Pancreas (tissue), 10 donors: ENCODE measurements around the gene ADAMTS2. TPM values are rescaled to one million over a fixed set of nuclear protein-coding genes. Genes with fewer than 3 reads are reported as not detected.
A peak's percentile ranks its signal among the peaks of the same experiment; 100 is the strongest.

ENCODE experiments used
- ATAC-seq, 4 donors: fragments of 200-7000 bp; cut with Tn5 transposase; one replicate each; pipeline versions ENCODE4 v1.8.0 to v1.9.1; 2020; ENCODE audit warnings: mild to moderate bottlenecking in 4 of 4, moderate library complexity in 4 of 4
- DNase-seq, 6 donors: peaks; one replicate each; pipeline ENCODE4 v3.0.0-alpha.2; 2020
- FAIRE-seq: peaks from 2 replicates; lab custom pipeline; 2012; peaks lifted over from hg19 to GRCh38; lab: Jason Lieb, UNC
- H3K27ac ChIP-seq, 4 donors: fragments of 200-600 bp; sonication (generic); 1 replicate in 3 of 4; 2 replicates in 1 of 4; pipeline versions ENCODE4 v1.5.0 to v1.8.0; 2020
- H3K27me3 ChIP-seq, 4 donors: fragments of 200-600 bp; one replicate each; pipeline ENCODE4 v1.8.0; 2021
- H3K36me3 ChIP-seq, 3 donors: fragments of 200-600 bp; sonication (generic) in 1 of 3; one replicate each; pipeline versions ENCODE4 v1.5.0 to v1.8.0; 2020 to 2021
- H3K4me1 ChIP-seq, 3 donors: fragments of 200-600 bp; one replicate each; pipeline ENCODE4 v1.8.0; 2021
- H3K4me3 ChIP-seq, 4 donors: fragments of 200-600 bp; sonication (generic) in 2 of 4; one replicate each; pipeline versions ENCODE4 v1.5.0 to v1.8.0; 2020 to 2021
- H3K9me3 ChIP-seq, 4 donors: fragments of 200-600 bp; one replicate each; pipeline ENCODE4 v1.8.0; 2021
- WGBS, 2 donors: extraction: QIAGEN DNeasy Blood & Tissue Kit; methylation state at CpG; one replicate each; pipeline ENCODE4 v1.1.7; 2013; 5-methylcytosine and 5-hydroxymethylcytosine counted together
- intact Hi-C, 3 donors: fragments of 100-400 bp; cut with DNase I; formaldehyde crosslinking; loops; one replicate each; pipeline versions ENCODE4 v1.11.1 to v1.14.2; 2022
- polyA plus RNA-seq, 2 donors: library from polyadenylated mRNA; stranded (reverse); fragments of 200-250 nt; gene quantifications; one replicate each; pipeline ENCODE4 v1.2.3, GENCODE V29; 2013
- total RNA-seq, 6 donors: library from RNA; stranded (reverse); fragmentation: NEBNext Ultra II Directional in 4 of 6; extraction: Animal tissue kit (Norgen Biotek cat#: 25700) in 4 of 6; gene quantifications; one replicate each; pipeline versions ENCODE4 v1.2.1 to v1.2.4, GENCODE V29; 2021 to 2023
- TF ChIP-seq, protein P1 (sequence below), 4 donors: fragments of 200-600 bp; sonication (generic) in 3 of 4; IDR thresholded peaks; one replicate each; pipeline versions ENCODE4 v1.5.0 to v1.8.0; 2021; ENCODE audit warnings: antibody characterized with exemption in 4 of 4
- donor health status: healthy with polysubstance abuse.
- donor health status: DM: no; HTN: no; CAD: no; lungs with moderate emphysema.
- donor health status: DM: no; HTN: no; CAD: no.
- donor health status: control.
- donor health status: control.
- donor health status: Bipolar disorder and iron deficiency.
- donor health status: DM: yes; HTN: yes; CAD: no.
- donor health status: DM: no; HTN: no; CAD: no.
- donor health status: DM: no; HTN: no; CAD: no.
- donor health status: DM: yes; HTN: yes; CAD: no.

ADAMTS2 gene
- total and polyA plus RNA-seq, 8 donors = 1.3 to 18.5 (median 5.8) TPM

DNA sequence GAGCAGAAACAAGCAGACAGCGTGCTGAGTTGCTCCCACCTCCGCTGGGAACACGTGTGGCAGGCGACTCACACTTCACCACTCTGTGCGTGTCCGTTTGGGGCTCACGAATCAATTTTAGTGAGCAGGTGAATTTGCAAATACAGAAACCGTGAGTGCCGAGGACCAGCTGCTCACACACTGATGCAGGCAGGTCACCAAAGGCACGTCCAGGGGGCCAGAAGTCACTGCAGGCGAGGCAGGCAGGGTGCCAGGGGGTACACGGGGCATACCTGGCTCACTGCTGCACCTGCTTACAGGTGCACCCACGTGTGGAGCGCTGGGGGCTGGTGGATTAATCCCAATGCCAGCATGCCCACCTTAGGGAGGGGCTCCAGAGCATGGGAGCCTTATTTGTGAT lies 216.3 kb downstream of the ADAMTS2 start:
- FAIRE-seq (no peak), DNase-seq (peak in 1 of 6 donors; percentile 41), ATAC-seq (no peak)
- H3K4me1 ChIP-seq = no peaks in the 10 kb centered on the region
- TF ChIP-seq, protein P1, sequence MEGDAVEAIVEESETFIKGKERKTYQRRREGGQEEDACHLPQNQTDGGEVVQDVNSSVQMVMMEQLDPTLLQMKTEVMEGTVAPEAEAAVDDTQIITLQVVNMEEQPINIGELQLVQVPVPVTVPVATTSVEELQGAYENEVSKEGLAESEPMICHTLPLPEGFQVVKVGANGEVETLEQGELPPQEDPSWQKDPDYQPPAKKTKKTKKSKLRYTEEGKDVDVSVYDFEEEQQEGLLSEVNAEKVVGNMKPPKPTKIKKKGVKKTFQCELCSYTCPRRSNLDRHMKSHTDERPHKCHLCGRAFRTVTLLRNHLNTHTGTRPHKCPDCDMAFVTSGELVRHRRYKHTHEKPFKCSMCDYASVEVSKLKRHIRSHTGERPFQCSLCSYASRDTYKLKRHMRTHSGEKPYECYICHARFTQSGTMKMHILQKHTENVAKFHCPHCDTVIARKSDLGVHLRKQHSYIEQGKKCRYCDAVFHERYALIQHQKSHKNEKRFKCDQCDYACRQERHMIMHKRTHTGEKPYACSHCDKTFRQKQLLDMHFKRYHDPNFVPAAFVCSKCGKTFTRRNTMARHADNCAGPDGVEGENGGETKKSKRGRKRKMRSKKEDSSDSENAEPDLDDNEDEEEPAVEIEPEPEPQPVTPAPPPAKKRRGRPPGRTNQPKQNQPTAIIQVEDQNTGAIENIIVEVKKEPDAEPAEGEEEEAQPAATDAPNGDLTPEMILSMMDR (IDR thresholded peaks at IDR 0.05) = no peak
- no peaks in the 10 kb centered on the region for H3K36me3 ChIP-seq
- no peak overlapping the region for H3K27ac ChIP-seq
- intact Hi-C loops = no loop called here
- H3K4me3 ChIP-seq = no peak overlapping the region
- WGBS, 2 donors = 49 to 67% methylated on average over 14 of the region's 14 CpGs
- H3K27me3 ChIP-seq = no peaks in the 10 kb centered on the region
- H3K9me3 ChIP-seq = no peaks in the 10 kb centered on the region

DNA sequence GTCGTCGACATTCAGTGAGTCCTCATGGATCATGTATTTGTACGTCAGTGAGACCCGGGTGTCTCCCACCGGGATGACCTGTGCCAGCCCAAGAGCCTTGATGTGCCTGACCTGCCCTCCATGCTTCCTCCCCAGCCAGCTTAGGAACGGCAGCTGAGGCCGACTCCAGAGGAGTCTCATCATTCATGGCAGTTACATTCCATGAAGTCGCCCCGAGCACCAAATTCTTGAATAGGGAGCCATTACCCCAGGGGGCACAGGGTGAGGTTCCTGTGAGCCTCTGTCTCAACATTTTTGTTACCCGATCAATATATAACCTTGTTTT lies 217.3 kb downstream of the ADAMTS2 start:
- no peaks in the 10 kb centered on the region for H3K36me3 ChIP-seq
- H3K27me3 ChIP-seq = no peaks in the 10 kb centered on the region
- H3K4me1 ChIP-seq = no peaks in the 10 kb centered on the region
- DNase-seq (no peak), ATAC-seq (no peak), FAIRE-seq (no peak)
- no peak overlapping the region for H3K4me3 ChIP-seq
- H3K27ac ChIP-seq = no peak overlapping the region
- H3K9me3 ChIP-seq = no peaks in the 10 kb centered on the region
- TF ChIP-seq, protein P1 (IDR thresholded peaks at IDR 0.05) = no peak
- intact Hi-C loops = no loop called here
- 74 to 88% methylated on average over 10 of the region's 10 CpGs for WGBS, 2 donors

DNA sequence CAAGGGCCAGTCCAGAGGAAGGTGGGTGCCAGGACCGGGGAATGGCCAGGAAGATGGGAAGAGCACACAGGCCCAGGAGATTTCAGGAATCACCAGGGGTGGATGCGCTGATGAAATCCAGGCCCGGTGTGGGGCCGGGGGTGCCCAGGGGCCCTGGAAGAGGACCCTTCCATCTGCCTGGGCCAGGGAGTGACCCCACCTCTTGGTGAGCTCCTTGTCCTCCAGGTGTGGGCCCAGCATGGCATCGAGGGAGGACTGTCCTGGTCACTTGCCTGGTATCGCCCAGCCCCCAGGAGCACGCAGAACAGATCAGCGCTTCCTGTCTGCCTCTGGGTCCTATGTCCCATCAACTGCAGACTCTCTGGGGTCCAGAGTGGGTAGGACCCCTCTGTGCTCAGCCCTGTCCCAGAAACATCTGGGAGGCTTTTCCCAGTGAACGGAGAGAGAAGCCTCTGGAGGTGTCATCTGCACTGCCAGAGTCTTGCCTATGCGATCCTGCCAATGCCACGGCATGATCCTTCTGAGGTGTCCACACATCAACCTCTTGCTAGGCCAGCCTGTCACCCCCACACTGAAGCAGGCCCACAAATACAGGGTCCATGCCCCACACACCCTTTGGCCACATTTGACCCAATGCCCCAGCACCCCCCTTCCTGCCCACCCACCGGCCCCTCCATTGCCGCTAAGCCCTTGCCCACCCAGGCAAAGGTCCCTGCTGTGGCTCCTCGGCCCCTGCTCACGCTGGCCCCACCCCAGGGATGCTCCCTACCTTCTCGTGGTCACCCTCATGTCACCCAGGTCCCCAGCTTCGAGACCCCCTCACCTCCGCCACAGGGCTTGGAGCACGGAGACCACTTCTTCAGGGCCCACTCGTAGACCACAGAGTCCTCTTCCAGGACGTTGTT lies 217.9 kb downstream of the ADAMTS2 start:
- 80 to 88% methylated on average over 21 of the region's 21 CpGs for WGBS, 2 donors
- no peak for ATAC-seq
- H3K27ac ChIP-seq = no peak overlapping the region
- peak in 1 of 6 donors; percentile 33 for DNase-seq
- no peaks in the 10 kb centered on the region for H3K9me3 ChIP-seq
- TF ChIP-seq, protein P1 (IDR thresholded peaks at IDR 0.05) = no peak
- no peaks in the 10 kb centered on the region for H3K27me3 ChIP-seq
- FAIRE-seq = no peak
- no peaks in the 10 kb centered on the region for H3K4me1 ChIP-seq
- H3K36me3 ChIP-seq = no peaks in the 10 kb centered on the region
- intact Hi-C loops = no loop called here
- H3K4me3 ChIP-seq = no peak overlapping the region

DNA sequence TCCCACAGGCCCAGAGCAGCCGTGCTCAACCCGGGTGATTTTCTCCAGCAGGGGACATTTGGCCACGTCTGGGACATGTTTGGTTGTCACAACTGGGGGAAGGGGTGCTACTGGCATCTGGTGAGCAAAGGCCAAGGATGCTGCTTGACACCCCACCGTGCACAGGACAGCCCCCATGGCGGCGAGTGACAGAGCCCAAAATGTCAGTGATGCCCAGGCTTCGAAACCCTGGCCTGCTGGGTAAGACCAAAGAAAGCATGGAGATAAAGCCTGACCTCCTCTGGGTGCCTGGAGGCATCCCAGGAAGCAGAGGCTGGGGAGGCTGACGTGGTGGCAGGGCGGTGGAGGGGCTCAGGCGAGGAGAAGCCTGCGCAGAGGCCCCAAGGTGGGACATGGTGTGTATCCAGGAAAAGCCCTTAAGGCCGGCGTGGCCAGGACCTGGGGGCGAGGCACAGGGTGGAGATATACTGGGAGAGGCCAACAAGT lies 218.7 kb downstream of the ADAMTS2 start:
- ATAC-seq = no peak
- TF ChIP-seq, protein P1 (IDR thresholded peaks at IDR 0.05) = no peak
- DNase-seq = peak in 1 of 6 donors; percentile 34
- Histone ChIP-seq H3K27me3 (no peaks in the 10 kb centered on the region), H3K27ac (no peak overlapping the region), H3K36me3 (no peaks in the 10 kb centered on the region), H3K4me3 (no peak overlapping the region), H3K4me1 (no peaks in the 10 kb centered on the region), H3K9me3 (no peaks in the 10 kb centered on the region)
- intact Hi-C loops = no loop called here
- WGBS, 2 donors = 65 to 79% methylated on average over 14 of the region's 14 CpGs
- FAIRE-seq = no peak
